Measurements from ENCODE around the gene PADI2.
"Not testable (repeated sequence)": the region's sequence is repeated elsewhere in the genome, so short reads cannot be mapped to it uniquely, and the experiment has no call there.

The PADI2 gene

GRCh38 chr1:17080880-17081279 is 38.4 kb downstream of the PADI2 start:
- no peak for DNase-seq

GRCh38 chr1:17080085-17080759 is 39.0 kb downstream of the PADI2 start:
- no peak for DNase-seq

- DNase-seq = no peak
Measured at GRCh38 chr1:17078991-17079868, 40.0 kb downstream of the PADI2 start.

- no peak for DNase-seq
Measured at GRCh38 chr1:17075470-17076255, 43.6 kb downstream of the PADI2 start.

GRCh38 chr1:17071794-17072193 is 47.5 kb downstream of the PADI2 start:
- no peak for DNase-seq

- DNase-seq = no peak
Measured at GRCh38 chr1:17070163-17070525, 49.1 kb downstream of the PADI2 start.

- no peak for DNase-seq
Measured at GRCh38 chr1:17069452-17070162, 49.6 kb downstream of the PADI2 start.

GRCh38 chr1:17068789-17069188 is 50.5 kb downstream of the PADI2 start:
- no peak for DNase-seq

- no peak for DNase-seq
Measured at GRCh38 chr1:17067465-17068240, 51.6 kb downstream of the PADI2 start.

GRCh38 chr1:17067069-17067426 is 52.2 kb downstream of the PADI2 start:
- DNase-seq = no peak

GRCh38 chr1:17066361-17067068 is 52.7 kb downstream of the PADI2 start:
- no peak for DNase-seq

- DNase-seq = no peak
Measured at GRCh38 chr1:17065666-17066065, 53.6 kb downstream of the PADI2 start.

- DNase-seq = not testable (repeated sequence)
Measured at GRCh38 chr1:17062751-17063150, 56.5 kb downstream of the PADI2 start.

GRCh38 chr1:17061892-17062291 is 57.4 kb downstream of the PADI2 start:
- DNase-seq = no peak

GRCh38 chr1:17061486-17061885 is 57.8 kb downstream of the PADI2 start:
- DNase-seq = no peak

- DNase-seq = no peak
Measured at GRCh38 chr1:17060306-17060749, 58.9 kb downstream of the PADI2 start.

GRCh38 chr1:17059391-17060305 is 59.6 kb downstream of the PADI2 start:
- DNase-seq = no peak

GRCh38 chr1:17056551-17056950 is 62.7 kb downstream of the PADI2 start:
- DNase-seq = no peak

- no peak for DNase-seq
Measured at GRCh38 chr1:17055801-17056200, 63.5 kb downstream of the PADI2 start.
